Measurements from ENCODE around the gene CARD19. TPM values are rescaled to one million over a fixed set of nuclear protein-coding genes. Genes with fewer than 3 reads are reported as not detected.
A peak's percentile ranks its signal among the peaks of the same experiment; 100 is the strongest.
"Not testable (repeated sequence)": the region's sequence is repeated elsewhere in the genome, so short reads cannot be mapped to it uniquely, and the experiment has no call there.

CARD19 gene
- total RNA-seq, 1 experiment from 2014 or later: 97.5 TPM

- Histone ChIP-seq H3K4me2 (peak overlapping the region; percentile 99), H3K36me3 (ENCODE audit: low read depth) (peaks cover 29% of the 10 kb centered on the region), H3K27me3 (ENCODE audit: insufficient read depth, low read depth) (no peaks in the 10 kb centered on the region), H3K4me1 (replicated peaks; ENCODE audit: insufficient read depth) (peaks cover 38% of the 10 kb centered on the region), H3K9me2 (ENCODE audit: insufficient read depth) (no peaks in the 10 kb centered on the region), H3K4me3 (no peak overlapping the region), H3F3A (ENCODE audit: insufficient read depth, low read depth) (peaks cover 20% of the 10 kb centered on the region), H3K79me2 (ENCODE audit: low read depth) (peaks cover 84% of the 10 kb centered on the region), H3K27ac (no peak overlapping the region), H3K9me3 (ENCODE audit: insufficient read depth, low read depth) (peaks cover 6% of the 10 kb centered on the region), H4K20me1 (ENCODE audit: insufficient read depth) (peaks cover 23% of the 10 kb centered on the region), H2AFZ (no peak overlapping the region)
- intact Hi-C loops (cut with micrococcal nuclease; ENCODE audit: unreplicated experiment): loop anchor here (2.0 to 10.0 kb wide), 6 partner anchors 37 to 1068 kb away; partner anchors contain the start of gene BICD2
- ChIA-PET POLR2A (ENCODE audit: unreplicated experiment) (interaction anchor here (0.5 kb wide), 1 partner anchor 223 kb away, joined by 8 read pairs; no protein-coding TSS in a partner anchor), CTCF (interaction anchor here (1.2 kb wide), 1 partner anchor 9 kb away, joined by 4 read pairs; no protein-coding TSS in a partner anchor)
- no peak for TF ChIP-seq EZH2 (IDR thresholded peaks at IDR 0.05; ENCODE audit: low read depth)
- TF ChIP-seq CTCF (conservative IDR thresholded peaks at IDR 0.05): no peak
- BruUV-seq (replicated peaks): no TSS peak
- no peak for DNase-seq
Observed at GRCh38 chr9:93099551-93100275, 3.7 kb downstream of the CARD19 start.

DNA sequence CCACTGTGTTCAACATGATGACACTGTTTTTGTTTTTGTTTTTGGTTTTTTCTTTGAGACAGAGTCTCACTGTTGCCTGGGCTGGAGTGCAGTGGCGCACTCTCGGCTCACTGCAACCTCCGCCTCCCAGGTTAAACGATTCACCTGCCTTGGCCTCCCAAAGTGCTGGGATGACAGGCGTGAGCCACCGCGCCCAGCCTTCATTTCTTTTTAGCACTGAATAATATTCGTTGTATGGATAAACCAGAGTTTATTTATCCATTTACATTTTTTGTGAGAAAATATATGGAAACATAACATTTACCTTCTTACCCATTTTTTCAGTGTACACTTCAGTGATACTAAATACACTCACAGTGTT lies 4.2 kb downstream of the CARD19 start:
- H3K9me2 ChIP-seq (ENCODE audit: insufficient read depth): no peaks in the 10 kb centered on the region
- H3K79me2 ChIP-seq (ENCODE audit: low read depth): peaks cover 89% of the 10 kb centered on the region
- no TSS peak for BruUV-seq (replicated peaks)
- peaks cover 6% of the 10 kb centered on the region for H3K9me3 ChIP-seq (ENCODE audit: insufficient read depth, low read depth)
- H3K4me2 ChIP-seq: no peak overlapping the region
- intact Hi-C loops (cut with micrococcal nuclease; ENCODE audit: unreplicated experiment): no loop called here
- no peak overlapping the region for H3K4me3 ChIP-seq
- H3F3A ChIP-seq (ENCODE audit: insufficient read depth, low read depth): peaks cover 20% of the 10 kb centered on the region
- no peaks in the 10 kb centered on the region for H3K27me3 ChIP-seq (ENCODE audit: insufficient read depth, low read depth)
- CTCF ChIA-PET: no interaction called here
- H4K20me1 ChIP-seq (ENCODE audit: insufficient read depth): peaks cover 23% of the 10 kb centered on the region
- POLR2A ChIA-PET (ENCODE audit: unreplicated experiment): no interaction called here
- no peak for DNase-seq
- no peak for TF ChIP-seq CTCF (conservative IDR thresholded peaks at IDR 0.05)
- TF ChIP-seq EZH2 (IDR thresholded peaks at IDR 0.05; ENCODE audit: low read depth): no peak
- H2AFZ ChIP-seq: no peak overlapping the region
- H3K36me3 ChIP-seq (ENCODE audit: low read depth): peaks cover 35% of the 10 kb centered on the region
- H3K27ac ChIP-seq: no peak overlapping the region
- peaks cover 33% of the 10 kb centered on the region for H3K4me1 ChIP-seq (replicated peaks; ENCODE audit: insufficient read depth)

DNA sequence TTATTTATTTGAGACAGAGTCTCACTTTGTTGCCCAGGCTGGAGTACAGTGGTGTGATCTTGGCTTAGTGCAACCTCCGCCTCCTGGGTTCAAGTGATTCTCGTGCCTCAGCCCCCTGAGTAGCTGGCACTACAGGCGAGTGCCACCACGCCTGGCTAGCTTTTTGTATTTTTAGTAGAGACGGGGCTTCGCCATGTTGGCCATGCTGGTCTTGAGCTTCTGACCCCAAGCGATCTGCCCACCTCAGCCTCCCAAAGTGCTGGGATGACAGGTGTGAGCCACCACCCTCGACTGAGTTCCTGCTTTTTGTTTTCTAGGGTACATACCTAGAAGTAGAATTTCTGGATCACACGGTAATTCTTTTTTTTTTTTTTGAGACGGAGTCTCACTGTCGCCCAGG lies 5.1 kb downstream of the CARD19 start:
- H3K79me2 ChIP-seq (ENCODE audit: low read depth): peaks cover 97% of the 10 kb centered on the region
- peaks cover 36% of the 10 kb centered on the region for H3K36me3 ChIP-seq (ENCODE audit: low read depth)
- H3K4me3 ChIP-seq; H2AFZ ChIP-seq; H3K27ac ChIP-seq; H3K27me3 ChIP-seq (ENCODE audit: insufficient read depth, low read depth); POLR2A ChIA-PET (ENCODE audit: unreplicated experiment); CTCF ChIA-PET; H3K9me2 ChIP-seq (ENCODE audit: insufficient read depth); H3K4me2 ChIP-seq; BruUV-seq (replicated peaks); intact Hi-C loops (cut with micrococcal nuclease; ENCODE audit: unreplicated experiment); DNase-seq; H3K9me3 ChIP-seq (ENCODE audit: insufficient read depth, low read depth): not testable (repeated sequence)
- peaks cover 20% of the 10 kb centered on the region for H3F3A ChIP-seq (ENCODE audit: insufficient read depth, low read depth)
- H4K20me1 ChIP-seq (ENCODE audit: insufficient read depth): peaks cover 23% of the 10 kb centered on the region
- H3K4me1 ChIP-seq (replicated peaks; ENCODE audit: insufficient read depth): peaks cover 33% of the 10 kb centered on the region
